ENCODE data around the gene ZNF436.

DNA sequence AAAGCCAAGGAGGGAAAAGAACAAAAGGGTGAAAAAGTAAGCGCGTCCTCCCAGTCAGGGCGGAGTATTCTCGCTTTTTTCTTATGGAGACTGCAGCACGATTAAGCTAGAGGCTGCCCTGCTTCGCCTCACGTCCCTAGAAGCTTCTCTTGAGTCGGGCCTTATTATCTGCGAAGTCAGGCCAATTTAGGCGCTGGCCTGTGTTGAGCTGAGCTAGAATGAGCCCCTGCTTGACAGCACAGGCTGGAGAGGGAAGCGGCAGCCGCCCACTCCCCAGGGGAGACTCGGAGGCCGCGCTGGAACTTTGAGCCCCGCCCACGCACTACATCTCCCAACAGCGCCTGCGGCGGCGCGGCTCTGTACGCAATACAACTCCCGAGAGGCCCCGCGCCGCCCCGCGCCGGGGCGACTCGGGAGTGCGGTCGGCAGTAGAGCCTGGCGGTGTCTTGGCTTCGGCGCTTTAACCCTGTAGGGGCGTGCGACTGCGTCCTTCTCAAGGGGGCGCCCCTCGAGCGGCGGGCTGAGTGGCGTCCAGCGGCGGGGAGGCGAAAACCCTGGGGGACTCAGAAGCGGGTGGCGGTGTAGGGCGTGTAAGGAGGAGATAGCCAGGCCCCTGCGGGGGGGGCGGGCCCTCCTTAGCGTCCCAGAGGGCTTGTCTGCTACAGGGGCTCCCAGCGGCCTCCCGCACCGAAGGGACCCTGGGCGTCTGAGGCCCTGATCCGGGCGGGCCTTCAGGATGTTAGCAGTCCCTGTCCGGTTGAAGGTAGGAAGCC lies 888 bp downstream of the ZNF436 start:
- TF ChIP-seq NONO (IDR thresholded peaks at IDR 0.05; ENCODE audit: low read depth in 2 of 2, low read length in 1 of 2) (peak; percentile 31 to 52; a peak in 2 of 4 replicates), MEIS2 (IDR thresholded peaks at IDR 0.05; ENCODE audit: partially characterized antibody) (no peak)
